HepG2 (cell line): ENCODE data around the gene ACP7. TPM values are rescaled to one million over a fixed set of nuclear protein-coding genes. Genes with fewer than 3 reads are reported as not detected.
A peak's percentile ranks its signal among the peaks of the same experiment; 100 is the strongest.

ENCODE experiments used
- ATAC-seq: fragments of 200-7000 bp; cut with Tn5 transposase; 3 replicates; pipeline ENCODE4 v1.9.1; 2020; ENCODE audit warnings: mild to moderate bottlenecking, moderate library complexity
- BruUV-seq: library from RNA; stranded (reverse); fragments of 400-500 nt; replicated peaks from 2 replicates; lab custom pipeline; 2021; lab: Mats Ljungman, UMichigan
- CTCF ChIA-PET: fragments of 300-600 bp; formaldehyde crosslinking; extraction: SDS; loops from one replicate; lab custom pipeline; 2021; ENCODE audit warnings: low total read pairs, inconsistent platforms, low intra/inter-chr PET ratio; lab: Yijun Ruan, JAX
- POLR2A ChIA-PET: fragments of 350-600 bp; sonication (Branson Sonifier 250); formaldehyde crosslinking; loops from one replicate; lab custom pipeline; 2020; ENCODE audit warnings: antibody characterized with exemption, inconsistent platforms; lab: Yijun Ruan, JAX
- DNase-seq: peaks from one replicate; pipeline ENCODE4 v3.0.0-alpha.2; 2015; ENCODE audit warnings: low spot score
- FAIRE-seq: peaks from 3 replicates; lab custom pipeline; 2011; peaks lifted over from hg19 to GRCh38; lab: Jason Lieb, UNC
- H2AFZ ChIP-seq: one replicate; pipeline ENCODE4 v1.6.1; 2011; ENCODE audit warnings: low read length, inconsistent platforms
- H3K27ac ChIP-seq: fragments of 300-600 bp; 3 replicates; pipeline ENCODE4 v1.8.0; 2011; ENCODE audit warnings: mixed run types, mild to moderate bottlenecking, mixed read lengths, low read length, inconsistent platforms; ENCODE audit not compliant: insufficient read depth; ENCODE audit errors: extremely low read length
- H3K27me3 ChIP-seq, 2 experiments: fragments of 200-600 bp in 1 of 2; 2 replicates in 1 of 2; 3 replicates in 1 of 2; pipeline versions ENCODE4 v1.6.0 to v1.8.0; 2011; ENCODE audit warnings: low read length in 2 of 2, mild to moderate bottlenecking in 2 of 2, moderate library complexity in 2 of 2, inconsistent platforms in 1 of 2; ENCODE audit not compliant: insufficient read depth in 2 of 2, control insufficient read depth in 1 of 2
- H3K36me3 ChIP-seq, 2 experiments: fragments of 200-600 bp in 1 of 2; replicated peaks in 1 of 2; 2 replicates in 1 of 2; 3 replicates in 1 of 2; pipeline versions ENCODE4 v1.5.1 to v1.8.0; 2011; ENCODE audit warnings: low read length in 2 of 2, inconsistent platforms in 1 of 2; ENCODE audit not compliant: insufficient read depth in 2 of 2, control insufficient read depth in 1 of 2
- H3K4me1 ChIP-seq: 2 replicates; pipeline ENCODE4 v1.5.1; 2012; ENCODE audit warnings: low read length, inconsistent platforms; ENCODE audit not compliant: insufficient read depth
- H3K4me2 ChIP-seq: 2 replicates; pipeline ENCODE4 v1.6.0; 2011; ENCODE audit warnings: low read depth, low read length, inconsistent platforms
- H3K4me3 ChIP-seq, 3 experiments: fragments of 200-600 bp in 1 of 3; sonication (generic), shearing (Covaris generic) in 1 of 3; replicated peaks in 1 of 3; 2 replicates each; pipeline ENCODE4 v1.5.1; 2011 to 2016; ENCODE audit warnings: low read length in 3 of 3, inconsistent platforms in 2 of 3, low read depth in 2 of 3, mild to moderate bottlenecking in 2 of 3, control low read depth in 1 of 3, mixed read lengths in 1 of 3; ENCODE audit not compliant: insufficient read depth in 1 of 3
- H3K79me2 ChIP-seq: one replicate; pipeline ENCODE4 v1.6.1; 2011; ENCODE audit warnings: low read length, inconsistent platforms; ENCODE audit not compliant: insufficient read depth
- H3K9ac ChIP-seq: 2 replicates; pipeline ENCODE4 v1.6.0; 2011; ENCODE audit warnings: mild to moderate bottlenecking, low read depth, low read length, inconsistent platforms; ENCODE audit not compliant: insufficient read depth
- H3K9me3 ChIP-seq: 2 replicates; pipeline ENCODE4 v1.5.1; 2012; ENCODE audit warnings: mild to moderate bottlenecking, low read length
- H4K20me1 ChIP-seq: 2 replicates; pipeline ENCODE4 v1.6.0; 2011; ENCODE audit warnings: inconsistent platforms, mild to moderate bottlenecking, low read length, moderate library complexity; ENCODE audit not compliant: insufficient read depth
- ELF3 ChIP-seq: IDR thresholded peaks from 2 replicates; pipeline ENCODE4 v1.6.1; 2016; ENCODE audit warnings: missing genetic modification reagents, missing compliant biosample characterization
- SRSF9 ChIP-seq: fragments of 200-400 bp; formaldehyde crosslinking; IDR thresholded peaks from 2 replicates; pipeline ENCODE4 v1.6.1; 2018; ENCODE audit warnings: borderline replicate concordance, mild to moderate bottlenecking, low read depth, low read length; ENCODE audit not compliant: insufficient read depth, poor library complexity, severe bottlenecking
- ZBTB1 ChIP-seq: sonication (generic); formaldehyde crosslinking; IDR thresholded peaks from 2 replicates; pipeline ENCODE4 v1.4.0; 2020; ENCODE audit warnings: missing genetic modification reagents, borderline replicate concordance
- ZBTB33 ChIP-seq: sonication (generic); formaldehyde crosslinking; IDR thresholded peaks from 2 replicates; pipeline ENCODE4 v1.4.0; 2020; ENCODE audit warnings: missing genetic modification reagents
- ZNF687 ChIP-seq: sonication (generic); formaldehyde crosslinking; IDR thresholded peaks from 2 replicates; pipeline ENCODE4 v1.5.1; 2020; ENCODE audit warnings: mild to moderate bottlenecking, missing genetic modification reagents, moderate library complexity
- WGBS: methylation state at CpG from one replicate; pipeline ENCODE4 v1.1.6; 2017; ENCODE audit warnings: low lambda C conversion rate; 5-methylcytosine and 5-hydroxymethylcytosine counted together
- in situ Hi-C: cut with HindIII; loops from 2 replicates; pipeline ENCODE4 v1.10.0; 2017; ENCODE audit warnings: low pct_unique_long_range_greater_than_20kb; ENCODE audit not compliant: extremely low pct_ligation_motif_present
- intact Hi-C: fragments of 100-400 bp; cut with micrococcal nuclease; formaldehyde crosslinking; loops from one replicate; pipeline ENCODE4 v1.10.0; 2022; ENCODE audit not compliant: unreplicated experiment
- polyA plus RNA-seq, 8 experiments: library from polyadenylated mRNA; depleted of rRNA in 3 of 8; stranded (reverse) in 7 of 8; unstranded in 1 of 8; fragments of >200 nt; fragmentation: Illumina TruSeq in 4 of 8; extraction: Trizol in 4 of 8; gene quantifications; 2 replicates each; pipeline versions ENCODE4 v1.2.1 to v1.2.3, GENCODE V29; 2011 to 2016; ENCODE audit warnings: low read depth in 4 of 8, missing spikeins in 1 of 8, mixed read lengths in 1 of 8; ENCODE audit not compliant: insufficient read depth in 1 of 8
- total RNA-seq, 5 experiments: library from RNA; depleted of rRNA; stranded (reverse); fragments of >200 nt; fragmentation: Illumina TruSeq; extraction: Trizol; gene quantifications; 2 replicates each; pipeline ENCODE4 v1.2.3, GENCODE V29; 2016; ENCODE audit warnings: low read depth in 1 of 5

The ACP7 gene
- total and polyA plus RNA-seq, 2 of the 13 experiments (the other 11 are each of a cell fraction or from before 2014, with no cell fraction given): not detected

- DNase-seq (no peak), FAIRE-seq (no peak), ATAC-seq (peak; percentile 56)
- ChIA-PET CTCF (no interaction called here), POLR2A (interaction anchor here (0.7 to 3.6 kb wide), 2 partner anchors 9 to 11 kb away, joined by 3 to 26 read pairs; no protein-coding TSS in a partner anchor)
- Histone ChIP-seq H3K9me3 (no peaks in the 10 kb centered on the region), H3K4me3 (no peak overlapping the region), H3K27me3 (no peaks in the 10 kb centered on the region), H3K27ac (no peak overlapping the region), H3K9ac (no peak overlapping the region), H2AFZ (no peak overlapping the region), H3K79me2 (peaks cover 52% of the 10 kb centered on the region), H4K20me1 (peaks cover 18% of the 10 kb centered on the region; the same call in 1 of the 2 replicates), H3K4me2 (no peak overlapping the region), H3K36me3 (peaks cover 1 to 9% of the 10 kb centered on the region in 2 experiments; a peak in 1 of 5 replicates), H3K4me1 (peaks cover 52% of the 10 kb centered on the region)
- WGBS: 83% methylated on average over 3 of the region's 11 CpGs
- in situ Hi-C loops (no loop called here), intact Hi-C loops (loop anchor here (5.0 kb wide), 1 partner anchor 32 kb away; no protein-coding TSS in a partner anchor)
- TF ChIP-seq SRSF9 (no peak), ZBTB33 (CRISPR knock-in tag) (peak; percentile 20; the same call in 1 of the 2 replicates), ZNF687 (CRISPR knock-in tag) (peak; percentile 31), ZBTB1 (no peak), ELF3 (no peak)
- no TSS peak for BruUV-seq
Observed at GRCh38 chr19:39154629-39155100, 70.5 kb downstream of the ACP7 start.
